ENCODE results near the gene C1QTNF9. TPM values are rescaled to one million over a fixed set of nuclear protein-coding genes. Genes with fewer than 3 reads are reported as not detected.

Gene C1QTNF9
- total RNA-seq, 1 donor from 2014 or later: not detected

DNA sequence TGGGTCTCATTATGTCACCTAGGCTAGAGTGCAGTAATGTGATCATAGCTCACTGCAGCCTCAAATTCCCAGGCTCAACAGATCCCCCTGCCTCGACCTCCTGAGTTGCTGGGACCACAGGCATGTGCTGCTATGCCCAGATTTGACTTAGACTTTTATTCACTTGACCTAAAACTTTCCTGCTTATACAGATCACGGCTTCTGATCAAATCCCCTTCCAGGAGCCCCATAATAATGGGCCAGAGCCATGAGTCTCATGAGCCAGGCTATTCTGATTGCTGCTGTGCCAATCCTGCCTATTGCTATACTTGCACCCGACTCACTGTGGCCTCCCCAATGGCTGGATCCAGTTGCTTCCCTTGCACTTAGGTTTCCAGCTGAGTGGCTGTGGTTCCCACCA lies 42.0 kb downstream of the C1QTNF9 start:
- no peaks in the 10 kb centered on the region for H3K79me2 ChIP-seq (ENCODE audit: low read depth)
- Mint-ChIP-seq H3K4me1 (no peaks in the 10 kb centered on the region), H3K27ac (no peak overlapping the region), H3K9me3 (no peaks in the 10 kb centered on the region), H3K27me3 (ENCODE audit: insufficient read depth, low read depth) (no peaks in the 10 kb centered on the region), H3K4me3 (no peak overlapping the region), H3K36me3 (no peaks in the 10 kb centered on the region)
- no peaks in the 10 kb centered on the region for H4K20me1 ChIP-seq (ENCODE audit: low read depth)
- no peak overlapping the region for H2AFZ ChIP-seq (replicated peaks)
- TF ChIP-seq EZH2phosphoT487 (IDR thresholded peaks at IDR 0.05) (no peak), EZH2 (IDR thresholded peaks at IDR 0.05) (no peak)
- TF ChIP-seq, protein P1, sequence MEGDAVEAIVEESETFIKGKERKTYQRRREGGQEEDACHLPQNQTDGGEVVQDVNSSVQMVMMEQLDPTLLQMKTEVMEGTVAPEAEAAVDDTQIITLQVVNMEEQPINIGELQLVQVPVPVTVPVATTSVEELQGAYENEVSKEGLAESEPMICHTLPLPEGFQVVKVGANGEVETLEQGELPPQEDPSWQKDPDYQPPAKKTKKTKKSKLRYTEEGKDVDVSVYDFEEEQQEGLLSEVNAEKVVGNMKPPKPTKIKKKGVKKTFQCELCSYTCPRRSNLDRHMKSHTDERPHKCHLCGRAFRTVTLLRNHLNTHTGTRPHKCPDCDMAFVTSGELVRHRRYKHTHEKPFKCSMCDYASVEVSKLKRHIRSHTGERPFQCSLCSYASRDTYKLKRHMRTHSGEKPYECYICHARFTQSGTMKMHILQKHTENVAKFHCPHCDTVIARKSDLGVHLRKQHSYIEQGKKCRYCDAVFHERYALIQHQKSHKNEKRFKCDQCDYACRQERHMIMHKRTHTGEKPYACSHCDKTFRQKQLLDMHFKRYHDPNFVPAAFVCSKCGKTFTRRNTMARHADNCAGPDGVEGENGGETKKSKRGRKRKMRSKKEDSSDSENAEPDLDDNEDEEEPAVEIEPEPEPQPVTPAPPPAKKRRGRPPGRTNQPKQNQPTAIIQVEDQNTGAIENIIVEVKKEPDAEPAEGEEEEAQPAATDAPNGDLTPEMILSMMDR (IDR thresholded peaks at IDR 0.05): no peak
- no peak overlapping the region for H3K9ac ChIP-seq
- no peak overlapping the region for H3K4me2 ChIP-seq
- no peak overlapping the region for H3K4me3 ChIP-seq
- H3K4me1 ChIP-seq: no peaks in the 10 kb centered on the region
- peaks cover 4% of the 10 kb centered on the region for H3F3A ChIP-seq (ENCODE audit: low read depth)
- H3K36me3 ChIP-seq: no peaks in the 10 kb centered on the region
- no peak for DNase-seq (ENCODE audit: low spot score)
- H3K9me3 ChIP-seq (ENCODE audit: low read depth): no peaks in the 10 kb centered on the region
- H3K27me3 ChIP-seq: no peaks in the 10 kb centered on the region
- H3K27ac ChIP-seq: no peak overlapping the region

GRCh38 chr13:24353736-24354135 lies 44.4 kb downstream of the C1QTNF9 start:
- no peak overlapping the region for H3K4me3 ChIP-seq
- no peaks in the 10 kb centered on the region for H3K79me2 ChIP-seq (ENCODE audit: low read depth)
- H3K27ac ChIP-seq: no peak overlapping the region
- Mint-ChIP-seq H3K27ac (no peak overlapping the region), H3K36me3 (no peaks in the 10 kb centered on the region), H3K4me3 (no peak overlapping the region), H3K9me3 (no peaks in the 10 kb centered on the region), H3K4me1 (no peaks in the 10 kb centered on the region), H3K27me3 (ENCODE audit: insufficient read depth, low read depth) (no peaks in the 10 kb centered on the region)
- no peaks in the 10 kb centered on the region for H3K27me3 ChIP-seq
- no peak overlapping the region for H3K9ac ChIP-seq
- H3K4me1 ChIP-seq: no peaks in the 10 kb centered on the region
- TF ChIP-seq EZH2phosphoT487 (IDR thresholded peaks at IDR 0.05): no peak
- TF ChIP-seq EZH2 (IDR thresholded peaks at IDR 0.05): no peak
- TF ChIP-seq, protein P1 (IDR thresholded peaks at IDR 0.05): no peak
- DNase-seq (ENCODE audit: low spot score): no peak
- H2AFZ ChIP-seq (replicated peaks): no peak overlapping the region
- H3K36me3 ChIP-seq: no peaks in the 10 kb centered on the region
- no peaks in the 10 kb centered on the region for H4K20me1 ChIP-seq (ENCODE audit: low read depth)
- no peaks in the 10 kb centered on the region for H3K9me3 ChIP-seq (ENCODE audit: low read depth)
- peaks cover 5% of the 10 kb centered on the region for H3F3A ChIP-seq (ENCODE audit: low read depth)
- no peak overlapping the region for H3K4me2 ChIP-seq

DNA sequence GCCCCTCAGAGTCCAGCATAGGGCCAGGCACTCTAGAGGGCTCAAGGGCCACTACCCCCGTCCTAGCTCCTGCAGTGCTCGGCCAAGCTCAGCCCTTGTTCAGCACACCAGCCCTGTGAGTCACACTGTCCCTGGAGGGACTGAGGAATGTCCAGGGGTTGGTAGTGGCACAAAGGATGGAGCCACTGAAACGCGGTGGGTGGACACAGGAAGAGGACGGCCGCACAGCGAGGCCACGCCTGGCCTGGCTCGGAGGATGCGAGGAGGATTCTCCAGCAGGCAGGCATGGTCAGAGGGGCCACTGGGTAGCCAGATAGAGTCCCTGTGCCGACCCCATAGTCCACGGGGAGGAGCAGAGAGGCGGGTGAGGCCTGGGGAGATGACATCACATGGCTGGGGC lies 45.7 kb downstream of the C1QTNF9 start:
- Histone ChIP-seq H3K27ac (no peak overlapping the region), H3F3A (ENCODE audit: low read depth) (peaks cover 5% of the 10 kb centered on the region), H3K79me2 (ENCODE audit: low read depth) (no peaks in the 10 kb centered on the region), H3K9me3 (ENCODE audit: low read depth) (no peaks in the 10 kb centered on the region), H3K27me3 (no peaks in the 10 kb centered on the region), H4K20me1 (ENCODE audit: low read depth) (no peaks in the 10 kb centered on the region), H3K4me3 (no peak overlapping the region), H3K9ac (no peak overlapping the region), H2AFZ (replicated peaks) (no peak overlapping the region), H3K4me2 (no peak overlapping the region), H3K36me3 (no peaks in the 10 kb centered on the region), H3K4me1 (no peaks in the 10 kb centered on the region)
- H3K9me3 Mint-ChIP-seq: no peaks in the 10 kb centered on the region
- no peaks in the 10 kb centered on the region for H3K4me1 Mint-ChIP-seq
- H3K27ac Mint-ChIP-seq: no peak overlapping the region
- no peaks in the 10 kb centered on the region for H3K27me3 Mint-ChIP-seq (ENCODE audit: insufficient read depth, low read depth)
- no peak overlapping the region for H3K4me3 Mint-ChIP-seq
- TF ChIP-seq EZH2phosphoT487 (IDR thresholded peaks at IDR 0.05) (no peak), EZH2 (IDR thresholded peaks at IDR 0.05) (no peak)
- TF ChIP-seq, protein P1 (IDR thresholded peaks at IDR 0.05): no peak
- H3K36me3 Mint-ChIP-seq: no peaks in the 10 kb centered on the region
- no peak for DNase-seq (ENCODE audit: low spot score)
